Heart left ventricle (tissue), 16 donors: ENCODE results near the gene SAMD13. TPM values are rescaled to one million over a fixed set of nuclear protein-coding genes. Genes with fewer than 3 reads are reported as not detected.
A peak's percentile ranks its signal among the peaks of the same experiment; 100 is the strongest.

ENCODE experiments used
- ATAC-seq, 4 donors: fragments of 200-7000 bp; cut with Tn5 transposase; one replicate each; pipeline ENCODE4 v1.9.1; 2020 to 2022; ENCODE audit warnings: moderate library complexity in 4 of 4, mild to moderate bottlenecking in 3 of 4, moderate number of reproducible peaks in 1 of 4
- DNase-seq, 5 donors: peaks; one replicate each; pipeline ENCODE4 v3.0.0-alpha.2; 2020
- H3K27ac ChIP-seq, 12 donors: fragments of 200-600 bp; sonication (generic) in 4 of 12; one replicate each; pipeline versions ENCODE4 v1.5.0 to v1.8.0; 2016 to 2022; ENCODE audit warnings: mild to moderate bottlenecking in 2 of 12
- H3K27me3 ChIP-seq, 9 donors: fragments of 200-600 bp; sonication (generic) in 2 of 9; one replicate each; pipeline versions ENCODE4 v1.5.1 to v1.8.0; 2016 to 2022; ENCODE audit warnings: mild to moderate bottlenecking in 3 of 9
- H3K36me3 ChIP-seq, 9 donors: fragments of 200-600 bp; sonication (generic) in 2 of 9; one replicate each; pipeline versions ENCODE4 v1.5.0 to v1.8.0; 2018 to 2022; ENCODE audit warnings: mild to moderate bottlenecking in 2 of 9
- H3K4me1 ChIP-seq, 12 donors: fragments of 200-600 bp; sonication (generic) in 4 of 12; one replicate each; pipeline versions ENCODE4 v1.5.0 to v1.8.0; 2016 to 2022; ENCODE audit warnings: mild to moderate bottlenecking in 3 of 12
- H3K4me3 ChIP-seq, 12 donors: fragments of 200-600 bp; sonication (generic) in 4 of 12; one replicate each; pipeline versions ENCODE4 v1.5.0 to v1.8.0; 2017 to 2022; ENCODE audit warnings: mild to moderate bottlenecking in 9 of 12, moderate library complexity in 4 of 12
- H3K9me3 ChIP-seq, 12 donors: fragments of 200-600 bp; sonication (generic) in 4 of 12; one replicate each; pipeline versions ENCODE4 v1.5.0 to v1.8.0; 2016 to 2022; ENCODE audit warnings: mild to moderate bottlenecking in 1 of 12
- CTCF ChIP-seq, 12 donors: fragments of 200-600 bp; sonication (generic) in 4 of 12; IDR thresholded peaks; one replicate each; pipeline versions ENCODE4 v1.5.0 to v1.8.0; 2018 to 2022; ENCODE audit warnings: antibody characterized with exemption in 12 of 12, mild to moderate bottlenecking in 5 of 12
- POLR2A ChIP-seq, 2 donors: fragments of 450-650 bp; IDR thresholded peaks; one replicate each; pipeline ENCODE4 v1.6.1; 2017; ENCODE audit warnings: antibody characterized with exemption in 2 of 2, mild to moderate bottlenecking in 2 of 2, moderate library complexity in 2 of 2
- WGBS, 4 donors: extraction: QIAGEN DNeasy Blood & Tissue Kit in 2 of 4; methylation state at CpG; one replicate each; pipeline versions ENCODE4 v1.1.5 to v1.1.7; 2013 to 2018; 5-methylcytosine and 5-hydroxymethylcytosine counted together
- intact Hi-C, 10 donors: fragments of 100-400 bp; cut with DNase I; formaldehyde crosslinking; loops; one replicate each; pipeline versions ENCODE4 v1.11.1 to v1.14.2; 2022
- polyA plus RNA-seq, 2 donors: library from polyadenylated mRNA; stranded (reverse); fragments of 200-250 nt; gene quantifications; one replicate each; pipeline ENCODE4 v1.2.3, GENCODE V29; 2013
- total RNA-seq, 9 donors: library from RNA; depleted of rRNA in 2 of 9; stranded (reverse); fragments of >200 nt in 2 of 9; fragmentation: NEBNext Ultra II Directional in 3 of 9; extraction: Animal tissue kit (Norgen Biotek cat#: 25700) in 3 of 9; gene quantifications; one replicate each; pipeline versions ENCODE4 v1.1.0 to v1.2.4, GENCODE V29; 2016 to 2023
- donor health status: ischemic (EF 13 %, LVEDD 7.1; RV severe dilation, severe dysfunction).
- donor health status: healthy with polysubstance abuse.
- donor health status: DM: no; HTN: yes; CAD: no.
- donor health status: DM: no; HTN: no; CAD: no.
- donor health status: ischemic (EF 25% LVEDD 6.9; RV normal size, moderate dysfunction).
- donor health status: ischemic (EF 25% LVEDD 5.7; RV mildly dilated, moderate dysfunction).
- donor health status: healthy.
- donor health status: DM: yes; HTN: yes; CAD: no.
- donor health status: ischemic (EF 35%, LVEDD 5.7; RV mildly dilated, moderate dysfunction).
- donor health status: nonischemic (EF 11% LVEDD 7.7; RV severe dilation, severe dysfunction).
- donor health status: DM: yes; HTN: yes; CAD: no.
- donor health status: PGD.
- donor health status: ischemic (EF 29% LVEDD 5.4; RV normal size, mild dysfunction).
- donor health status: nonischemic (EF 23%, LVEDD 6.1; RV moderate dilation, normal function).

The SAMD13 gene
- total and polyA plus RNA-seq, 11 donors = 0.40 to 3.0 (median 1.5) TPM; not detected in 1

GRCh38 chr1:84361796-84362195, 60.3 kb downstream of the SAMD13 start:
- TF ChIP-seq CTCF (IDR thresholded peaks at IDR 0.05) (no peak), POLR2A (IDR thresholded peaks at IDR 0.05) (no peak)
- ATAC-seq (no peak), DNase-seq (no peak)
- H3K36me3 ChIP-seq = no peaks in the 10 kb centered on the region
- intact Hi-C loops = no loop called here
- WGBS, 4 donors = 92 to 94% (median 93%) methylated on average over 3 of the region's 3 CpGs
- no peaks in the 10 kb centered on the region for H3K27me3 ChIP-seq
- no peaks in the 10 kb centered on the region for H3K9me3 ChIP-seq
- H3K4me1 ChIP-seq = peaks cover 0 to 12% (median 0%) of the 10 kb centered on the region in 12 donors
- H3K27ac ChIP-seq = no peak overlapping the region
- H3K4me3 ChIP-seq = no peak overlapping the region

- TF ChIP-seq CTCF (IDR thresholded peaks at IDR 0.05) (no peak), POLR2A (IDR thresholded peaks at IDR 0.05) (no peak)
- DNase-seq (no peak), ATAC-seq (no peak)
- Histone ChIP-seq H3K36me3 (no peaks in the 10 kb centered on the region), H3K27ac (no peak overlapping the region), H3K4me1 (peaks cover 0 to 12% (median 0%) of the 10 kb centered on the region in 12 donors), H3K27me3 (no peaks in the 10 kb centered on the region), H3K4me3 (no peak overlapping the region), H3K9me3 (no peaks in the 10 kb centered on the region)
- intact Hi-C loops = no loop called here
- 60 to 63% (median 63%) methylated on average over 5 of the region's 5 CpGs for WGBS, 4 donors
Measured at GRCh38 chr1:84363019-84363418, 61.5 kb downstream of the SAMD13 start.

- no peak overlapping the region for H3K4me3 ChIP-seq
- H3K9me3 ChIP-seq = no peaks in the 10 kb centered on the region
- ATAC-seq = no peak
- DNase-seq = no peak
- TF ChIP-seq CTCF (IDR thresholded peaks at IDR 0.05) (no peak), POLR2A (IDR thresholded peaks at IDR 0.05) (no peak)
- H3K4me1 ChIP-seq = peaks cover 0 to 12% (median 0%) of the 10 kb centered on the region in 12 donors
- H3K27ac ChIP-seq = no peak overlapping the region
- H3K36me3 ChIP-seq = no peaks in the 10 kb centered on the region
- intact Hi-C loops = no loop called here
- WGBS, 4 donors = 82 to 90% (median 85%) methylated on average over 5 of the region's 5 CpGs
- H3K27me3 ChIP-seq = no peaks in the 10 kb centered on the region
Measured at GRCh38 chr1:84363622-84364021, 62.1 kb downstream of the SAMD13 start.

- intact Hi-C loops = no loop called here
- H3K4me1 ChIP-seq = peaks cover 0 to 12% (median 0%) of the 10 kb centered on the region in 12 donors
- DNase-seq = no peak
- no peak for TF ChIP-seq CTCF (IDR thresholded peaks at IDR 0.05)
- no peak for TF ChIP-seq POLR2A (IDR thresholded peaks at IDR 0.05)
- H3K36me3 ChIP-seq = no peaks in the 10 kb centered on the region
- peak overlapping the region in 2 of 12 donors; percentile 18 to 49 for H3K27ac ChIP-seq
- no peaks in the 10 kb centered on the region for H3K9me3 ChIP-seq
- WGBS, 4 donors = 44 to 58% (median 47%) methylated on average over 3 of the region's 3 CpGs
- no peak overlapping the region for H3K4me3 ChIP-seq
- no peaks in the 10 kb centered on the region for H3K27me3 ChIP-seq
- peak in 2 of 4 donors; percentile 72 to 90 for ATAC-seq
Measured at GRCh38 chr1:84365225-84366221, 64.0 kb downstream of the SAMD13 start.
